Activated CD4-positive, alpha-beta T cell treated with anti-CD3 and anti-CD28 coated beads, Interleukin-2, Interleukin-4, amounts not matched to agents 100 ng/mL and 50 ng/mL, durations not matched to agents 16 hours and 8 hours (primary cell): ENCODE measurements around the gene NOP10.
"Not testable (repeated sequence)": the region's sequence is repeated elsewhere in the genome, so short reads cannot be mapped to it uniquely, and the experiment has no call there.

Experiments
- DNase-seq: peaks from one replicate; pipeline ENCODE4 v3.0.0-alpha.2; 2020; ENCODE audit warnings: low spot score

The NOP10 gene

DNA sequence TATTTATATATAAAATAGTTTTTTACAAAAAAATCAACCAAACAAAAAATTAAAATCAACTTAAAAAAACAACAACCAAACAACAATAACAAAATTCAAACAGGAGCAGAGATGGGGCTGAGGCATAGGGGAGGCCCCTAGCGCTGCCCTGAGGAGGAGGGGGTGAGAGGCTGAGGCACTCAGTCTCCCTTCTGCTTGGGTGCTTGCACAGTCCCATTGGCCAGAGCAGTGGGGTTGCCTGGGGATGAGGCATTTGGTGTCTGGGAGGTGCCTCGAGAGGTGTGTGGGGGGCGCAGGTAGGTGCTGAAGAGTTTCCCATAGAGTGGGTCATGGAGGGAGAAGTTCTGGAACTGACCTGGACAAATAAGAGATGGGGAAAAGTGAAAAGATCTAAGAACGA, 16.0 kb upstream of the NOP10 start:
- no peak for DNase-seq

DNA sequence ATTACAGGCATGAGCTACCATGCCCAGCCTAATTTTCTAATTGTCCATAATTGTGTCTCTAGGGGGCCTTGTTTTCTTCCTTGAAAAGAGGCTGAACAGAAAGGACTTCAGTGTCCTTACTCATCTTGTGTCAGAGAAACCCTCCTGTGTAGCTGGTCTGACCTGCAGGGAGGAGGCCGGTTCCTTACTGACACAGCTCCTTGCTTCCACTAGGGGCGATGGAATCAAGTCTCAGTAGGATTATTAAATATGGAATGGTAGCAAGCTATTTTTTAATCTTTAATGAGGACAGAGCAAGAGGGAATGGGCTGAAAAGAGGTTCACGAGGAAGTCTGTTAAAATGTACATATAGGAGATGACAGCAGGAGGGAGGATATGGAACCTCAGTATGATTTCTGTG, 15.4 kb upstream of the NOP10 start:
- no peak for DNase-seq

DNA sequence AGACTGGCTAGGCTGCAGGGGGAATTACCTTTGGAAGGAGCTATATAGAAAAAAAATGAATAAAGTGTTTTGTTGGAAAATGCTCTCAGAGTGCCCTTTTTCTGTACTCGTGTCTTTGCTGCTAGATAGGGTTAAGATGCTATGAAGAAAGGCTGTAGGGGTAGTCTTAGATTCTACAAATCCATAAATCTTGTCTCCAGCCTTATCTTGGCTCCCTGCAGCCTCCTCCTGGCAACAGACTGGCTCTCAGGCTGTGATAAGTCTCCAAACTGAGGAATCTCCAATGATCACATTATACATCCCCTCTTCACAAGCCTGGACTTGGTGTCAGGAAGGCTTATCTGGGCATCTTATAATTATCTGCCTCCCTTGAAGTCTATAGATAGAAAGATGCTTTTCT, 14.7 kb upstream of the NOP10 start:
- no peak for DNase-seq

DNA sequence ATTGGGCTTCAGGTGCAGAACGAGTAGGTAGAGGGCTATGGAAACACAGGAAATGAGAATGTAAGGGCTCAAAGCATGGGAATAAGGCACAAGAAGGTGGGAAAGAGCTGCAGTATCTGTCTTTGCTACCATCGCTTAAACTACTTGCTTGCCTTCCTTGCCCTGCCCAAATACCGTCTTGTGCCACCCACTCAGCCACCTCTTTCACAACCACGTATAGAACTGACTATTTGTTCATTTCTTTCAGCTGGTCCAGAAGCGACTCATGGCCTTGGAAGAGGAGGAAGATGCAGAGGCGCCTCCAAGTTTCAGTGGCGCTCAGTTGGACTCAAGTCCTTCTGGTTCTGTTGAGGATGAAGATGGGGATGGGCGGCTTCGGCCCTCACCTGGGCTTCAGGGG, 12.3 kb upstream of the NOP10 start:
- no peak for DNase-seq

DNA sequence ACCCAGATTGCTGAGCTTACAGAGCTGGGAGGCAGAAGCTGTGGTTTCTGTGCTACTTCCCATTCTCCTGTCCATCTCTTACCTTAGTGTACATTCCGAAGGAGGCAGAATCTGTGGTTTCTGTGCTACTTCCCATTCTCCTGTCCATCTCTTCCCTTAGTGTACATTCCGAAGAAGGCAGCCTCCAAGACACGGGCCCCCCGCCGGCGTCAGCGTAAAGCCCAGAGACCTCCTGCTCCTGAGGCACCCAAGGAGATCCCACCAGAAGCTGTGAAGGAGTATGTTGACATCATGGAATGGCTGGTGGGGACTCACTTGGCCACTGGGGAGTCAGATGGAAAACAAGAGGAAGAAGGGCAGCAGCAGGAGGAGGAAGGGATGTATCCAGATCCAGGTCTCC, 11.3 kb upstream of the NOP10 start:
- DNase-seq: no peak

DNA sequence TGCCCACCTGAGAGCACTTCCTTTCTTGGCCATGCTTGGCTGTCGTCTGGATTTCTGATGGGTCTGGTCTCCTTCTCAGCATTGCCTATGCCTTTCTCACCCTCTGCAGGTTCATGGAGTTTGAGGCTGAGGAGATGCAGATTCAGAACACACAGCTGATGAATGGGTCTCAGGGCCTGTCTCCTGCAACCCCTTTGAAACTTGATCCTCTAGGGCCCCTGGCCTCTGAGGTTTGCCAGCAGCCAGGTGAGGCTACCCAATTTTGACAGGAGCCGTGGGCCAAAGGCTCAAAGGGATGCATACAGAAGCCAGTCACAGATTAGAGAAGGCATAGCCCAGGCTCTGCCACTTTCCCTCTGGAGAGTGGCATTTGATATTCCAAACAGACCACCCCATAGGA, 10.7 kb upstream of the NOP10 start:
- no peak for DNase-seq

DNA sequence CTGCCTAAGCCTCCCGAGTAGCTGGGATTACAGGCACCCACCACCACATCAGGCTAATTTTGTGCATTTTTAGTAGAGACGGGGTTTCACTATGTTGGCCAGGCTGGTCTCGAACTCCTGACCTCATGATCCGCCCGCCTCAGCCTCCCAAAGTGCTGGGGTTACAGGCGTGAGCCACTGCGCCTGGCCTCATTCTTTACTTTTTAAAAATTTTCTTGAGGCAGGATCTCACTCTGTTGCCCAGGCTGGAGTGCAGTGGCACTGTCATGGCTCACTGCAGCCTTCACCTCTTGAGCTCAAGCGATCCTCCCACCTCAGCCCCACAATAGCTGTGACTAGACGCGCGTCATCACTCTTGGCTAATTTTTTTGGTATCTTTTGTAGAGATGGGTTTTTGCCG, 10.1 kb upstream of the NOP10 start:
- DNase-seq: not testable (repeated sequence)

DNA sequence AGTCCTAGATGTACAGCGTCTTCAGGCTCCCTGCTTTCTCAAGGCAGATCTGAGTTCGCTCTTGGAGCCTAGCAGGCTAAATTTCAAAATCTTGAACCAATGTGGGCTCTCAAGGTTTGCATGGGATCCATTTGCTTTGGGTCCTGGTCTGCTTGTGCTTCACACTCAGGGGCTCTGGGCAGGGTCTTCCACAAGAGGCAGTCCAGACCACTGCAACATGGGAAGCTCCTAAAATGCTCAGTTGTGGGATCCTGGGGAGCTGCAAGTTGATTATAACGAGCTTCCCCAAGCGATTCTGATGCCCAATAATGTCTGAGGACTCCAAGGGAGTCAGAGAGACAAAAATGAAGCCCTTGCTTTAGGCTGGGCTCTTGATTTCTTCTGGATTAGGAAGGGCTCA, 6.8 kb upstream of the NOP10 start:
- no peak for DNase-seq

DNA sequence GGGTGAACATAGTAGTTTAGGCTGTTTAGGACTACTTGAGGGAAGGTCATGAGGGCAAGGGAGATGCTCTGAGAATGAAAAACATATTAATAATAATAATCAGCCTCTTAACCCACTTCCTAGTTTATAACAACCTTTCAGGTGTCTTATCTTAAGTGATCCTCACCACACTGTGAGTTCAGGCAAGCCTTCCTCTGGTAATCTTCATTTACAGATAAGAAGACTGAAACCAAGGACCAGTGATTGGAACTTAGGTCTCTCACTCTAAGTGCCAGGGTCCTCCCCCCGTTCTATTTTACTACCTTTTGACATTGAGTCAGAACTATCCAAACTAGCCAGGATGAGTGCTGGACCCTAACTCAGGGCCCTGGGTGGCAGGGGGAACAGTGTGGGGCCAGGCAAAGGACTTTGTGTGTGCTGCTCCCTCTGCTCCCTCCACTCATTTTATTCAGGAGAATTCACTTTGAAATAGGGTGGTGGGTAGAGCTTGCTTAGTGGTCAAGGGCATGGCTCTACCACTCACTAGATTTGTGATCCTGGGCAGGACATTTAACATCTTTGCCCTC, 5.9 kb upstream of the NOP10 start:
- DNase-seq: no peak

DNA sequence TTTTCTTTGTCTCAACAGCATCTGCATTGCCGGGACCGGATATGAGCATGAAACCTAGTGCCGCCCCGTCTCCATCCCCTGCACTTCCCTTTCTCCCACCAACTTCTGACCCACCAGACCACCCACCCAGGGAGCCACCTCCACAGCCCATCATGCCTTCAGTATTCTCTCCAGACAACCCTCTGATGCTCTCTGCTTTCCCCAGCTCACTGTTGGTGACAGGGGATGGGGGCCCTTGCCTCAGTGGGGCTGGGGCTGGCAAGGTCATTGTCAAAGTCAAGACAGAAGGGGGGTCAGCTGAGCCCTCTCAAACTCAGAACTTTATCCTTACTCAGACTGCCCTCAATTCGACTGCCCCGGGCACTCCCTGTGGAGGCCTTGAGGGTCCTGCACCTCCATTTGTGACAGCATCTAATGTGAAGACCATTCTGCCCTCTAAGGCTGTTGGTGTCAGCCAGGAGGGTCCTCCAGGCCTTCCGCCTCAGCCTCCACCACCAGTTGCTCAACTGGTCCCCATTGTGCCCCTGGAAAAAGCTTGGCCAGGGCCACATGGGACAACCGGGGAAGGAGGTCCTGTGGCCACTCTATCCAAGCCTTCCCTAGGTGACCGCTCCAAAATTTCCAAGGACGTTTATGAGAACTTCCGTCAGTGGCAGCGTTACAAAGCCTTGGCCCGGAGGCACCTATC, 5.2 kb upstream of the NOP10 start:
- DNase-seq: no peak

DNA sequence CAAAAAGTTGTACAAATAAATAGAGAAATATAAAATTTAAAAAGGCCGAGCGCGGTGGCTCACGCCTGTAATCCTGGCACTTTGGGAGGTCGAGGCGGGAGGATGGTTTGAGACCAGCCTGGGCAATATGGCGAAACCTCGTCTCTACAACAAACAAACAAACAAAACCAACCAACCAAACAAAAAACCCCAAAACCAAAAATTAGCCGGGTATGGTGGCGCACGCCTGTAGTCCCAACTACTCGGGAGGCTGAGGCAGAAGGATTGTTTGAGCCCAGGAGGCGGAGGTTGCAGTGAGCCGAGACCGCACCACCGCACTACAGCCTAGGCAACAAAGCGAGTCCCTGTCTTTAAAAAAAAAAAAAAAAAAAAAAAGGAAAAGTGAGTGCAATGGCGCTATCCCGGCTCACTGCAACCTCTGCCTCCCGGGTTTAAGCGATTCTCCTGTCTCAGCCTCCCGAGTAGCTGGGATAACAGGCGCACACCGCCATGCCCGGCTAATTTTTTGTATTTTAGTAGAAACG, 661 bp downstream of the NOP10 start:
- DNase-seq: not testable (repeated sequence)

DNA sequence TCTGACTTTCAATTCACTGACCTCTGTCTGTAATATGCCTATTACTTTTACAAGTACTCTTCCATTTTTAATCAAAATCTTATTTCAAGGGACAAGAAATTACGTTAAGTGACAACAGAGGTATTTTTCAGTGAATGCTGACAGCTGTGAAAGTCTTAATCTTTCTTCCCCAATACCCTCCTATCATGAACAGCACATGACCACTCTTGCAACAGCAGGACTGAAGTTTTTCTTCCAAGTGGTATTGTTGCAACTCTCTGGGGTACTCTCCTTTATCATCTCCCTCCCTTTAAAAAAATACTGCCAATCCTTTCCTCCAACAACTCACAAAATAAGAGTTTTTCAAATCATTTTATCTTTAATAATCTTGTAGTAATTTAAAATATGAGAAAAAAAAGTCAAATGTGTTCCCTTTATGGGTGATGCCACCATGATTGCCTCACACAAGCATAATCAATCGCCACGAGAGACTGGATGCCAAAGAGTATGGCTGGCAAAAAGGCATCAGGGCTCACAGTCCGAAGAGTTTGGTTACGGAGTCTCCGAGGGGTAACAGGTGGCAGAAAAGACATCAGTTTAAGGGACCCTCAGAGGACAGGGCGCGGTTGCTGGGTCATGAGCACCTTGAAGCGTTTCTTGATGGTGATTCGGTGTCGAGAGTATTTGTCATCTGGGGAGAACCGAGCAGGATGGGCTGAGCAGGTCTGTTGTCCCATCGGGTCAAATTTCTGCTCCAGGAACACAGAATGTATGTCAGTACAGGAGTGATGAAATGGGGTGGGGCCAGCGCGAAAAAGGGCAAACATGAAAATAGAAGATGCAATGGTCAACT, 1.3 kb downstream of the NOP10 start:
- no peak for DNase-seq

DNA sequence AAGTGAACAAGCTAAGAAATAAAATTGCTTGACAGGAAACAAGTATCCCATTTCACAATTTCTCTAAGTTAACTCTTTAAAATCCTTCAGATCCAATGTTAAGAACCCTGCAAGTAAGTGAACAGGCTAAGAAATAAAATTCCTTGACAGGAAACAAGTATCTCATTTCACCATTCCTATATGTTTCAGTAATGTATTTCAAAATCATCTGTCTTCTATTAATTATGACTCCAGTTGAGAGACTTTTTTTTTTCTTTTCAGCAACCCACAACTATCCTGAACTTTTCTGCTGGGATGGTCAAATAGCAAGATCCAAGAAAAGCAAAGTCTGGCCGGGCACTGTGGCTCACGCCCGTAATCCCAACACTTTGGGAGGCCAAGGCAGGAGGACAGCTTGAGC, 3.0 kb downstream of the NOP10 start:
- DNase-seq: no peak

DNA sequence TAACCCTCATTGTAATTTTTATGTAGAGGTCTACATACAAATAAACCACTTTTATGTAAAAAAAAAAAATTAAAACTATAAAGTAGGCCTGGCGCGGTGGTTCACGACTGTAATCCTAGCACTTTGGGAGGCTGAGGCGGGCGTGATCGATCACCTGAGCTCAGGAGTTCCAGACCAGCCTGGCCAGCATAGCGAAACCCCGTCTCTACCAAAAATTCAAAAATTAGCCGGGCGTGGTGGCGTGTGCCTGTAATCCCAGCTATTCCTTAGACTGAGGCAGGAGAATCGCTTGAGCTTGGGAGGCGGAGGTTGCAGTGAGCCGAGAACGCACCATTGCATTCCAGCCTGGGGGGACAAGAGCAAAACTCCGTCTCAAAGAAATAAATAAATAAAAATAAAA, 4.6 kb downstream of the NOP10 start:
- DNase-seq: no peak

DNA sequence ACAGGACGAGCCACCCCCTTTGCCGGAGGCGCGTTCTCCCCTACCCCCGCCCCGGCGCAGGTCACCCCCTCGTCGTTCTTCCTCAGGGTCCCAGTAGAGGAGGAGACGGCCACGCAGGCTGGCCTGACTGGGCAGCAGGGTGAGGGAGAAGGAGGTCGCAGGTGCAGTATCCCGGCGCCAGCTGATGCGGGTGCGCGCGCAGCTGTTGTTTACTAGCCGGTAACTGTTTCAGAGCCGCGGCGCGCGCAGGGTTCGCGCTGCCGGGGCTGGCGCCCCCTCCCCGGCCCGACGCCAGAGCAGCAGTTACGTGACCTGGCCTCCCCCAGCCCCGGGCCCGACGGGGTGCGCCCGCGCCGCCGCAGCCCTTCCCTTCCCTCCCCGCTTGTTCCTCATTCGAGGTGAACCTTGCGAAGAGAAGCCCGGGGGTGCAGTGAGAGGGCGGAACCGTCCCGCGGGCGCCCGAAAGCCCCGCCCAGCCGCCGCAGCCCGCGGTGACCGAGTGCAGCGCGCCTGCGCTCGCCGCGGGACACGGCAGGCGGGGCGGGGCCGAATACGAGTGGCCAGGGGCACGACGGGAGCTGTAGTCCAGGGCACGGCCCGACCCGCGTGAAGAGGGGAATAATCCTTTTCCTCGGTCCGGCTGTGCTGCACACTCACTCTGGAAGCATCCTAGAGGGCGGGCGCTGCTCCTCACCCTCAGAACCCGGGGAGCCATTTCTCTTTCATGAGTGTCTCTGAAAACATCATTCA, 5.2 kb downstream of the NOP10 start, which contains the start of gene SLC12A6:
Gene SLC12A6, minus strand, starts transcription at position 225 of the 750 bp plus-strand sequence. CDS start 1,101 bp downstream, outside the sequence.
- DNase-seq: peak; percentile 90

DNA sequence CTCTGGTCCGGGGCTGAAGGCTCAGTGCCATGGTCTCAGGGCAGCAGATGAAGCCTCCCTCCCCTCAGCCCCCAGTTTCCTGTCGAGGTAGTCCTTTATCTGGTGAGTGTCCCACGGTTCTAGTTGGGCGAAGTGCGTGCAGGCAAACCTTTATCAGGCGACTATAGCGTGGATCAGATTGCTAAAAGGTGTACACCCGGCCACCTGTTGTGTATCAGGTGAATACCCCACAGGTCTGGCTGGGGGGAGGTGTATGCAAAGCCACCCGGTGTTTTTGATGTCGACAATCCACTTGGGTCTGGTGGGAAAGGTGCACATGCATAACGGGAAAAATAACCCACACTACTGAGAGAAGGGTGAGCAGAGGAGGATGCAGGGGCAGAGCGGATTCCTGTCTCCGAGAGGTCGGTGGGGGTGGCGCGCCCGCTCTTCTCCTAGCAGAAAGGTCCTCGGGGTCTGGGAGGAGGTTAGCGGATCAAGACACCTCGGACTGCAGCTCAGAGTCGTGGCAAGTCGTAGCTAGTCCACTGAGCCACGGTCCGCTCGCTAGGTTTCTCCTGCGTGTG, 5.9 kb downstream of the NOP10 start:
- DNase-seq: no peak

DNA sequence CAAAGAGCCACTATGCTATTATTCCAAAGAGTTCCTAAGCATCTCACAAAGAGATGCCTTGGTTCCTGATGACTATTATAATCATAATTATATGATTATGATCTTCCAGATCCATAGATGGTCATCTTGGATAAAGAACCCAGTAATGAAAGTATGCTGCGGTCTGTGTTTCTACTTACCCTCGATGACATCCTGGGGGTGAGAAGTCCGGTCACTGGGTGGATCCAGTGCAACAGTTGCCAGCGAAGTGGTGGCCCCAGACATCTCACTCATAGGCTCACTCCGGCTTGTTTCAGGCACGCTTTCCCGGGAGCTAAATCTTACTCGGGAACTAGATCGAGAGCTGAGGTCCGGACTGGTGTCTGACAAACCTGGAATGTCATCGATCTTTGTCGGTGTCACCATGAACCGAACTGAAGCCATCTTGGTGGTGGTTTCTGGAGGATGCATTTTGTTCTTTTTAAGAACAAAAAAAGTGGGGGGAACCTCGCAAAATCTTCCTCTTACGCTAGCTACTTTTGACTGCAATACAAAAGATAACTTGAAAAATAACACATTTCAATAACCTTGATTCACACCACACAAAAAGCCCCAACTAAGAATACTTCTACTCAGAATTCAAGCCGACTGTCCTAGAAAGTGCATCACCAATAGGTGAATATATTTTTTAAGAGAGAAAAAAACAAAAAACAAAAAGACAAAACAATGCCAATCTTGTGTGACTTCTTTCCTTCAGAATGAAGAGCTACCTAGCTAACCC, 6.5 kb downstream of the NOP10 start:
- no peak for DNase-seq

DNA sequence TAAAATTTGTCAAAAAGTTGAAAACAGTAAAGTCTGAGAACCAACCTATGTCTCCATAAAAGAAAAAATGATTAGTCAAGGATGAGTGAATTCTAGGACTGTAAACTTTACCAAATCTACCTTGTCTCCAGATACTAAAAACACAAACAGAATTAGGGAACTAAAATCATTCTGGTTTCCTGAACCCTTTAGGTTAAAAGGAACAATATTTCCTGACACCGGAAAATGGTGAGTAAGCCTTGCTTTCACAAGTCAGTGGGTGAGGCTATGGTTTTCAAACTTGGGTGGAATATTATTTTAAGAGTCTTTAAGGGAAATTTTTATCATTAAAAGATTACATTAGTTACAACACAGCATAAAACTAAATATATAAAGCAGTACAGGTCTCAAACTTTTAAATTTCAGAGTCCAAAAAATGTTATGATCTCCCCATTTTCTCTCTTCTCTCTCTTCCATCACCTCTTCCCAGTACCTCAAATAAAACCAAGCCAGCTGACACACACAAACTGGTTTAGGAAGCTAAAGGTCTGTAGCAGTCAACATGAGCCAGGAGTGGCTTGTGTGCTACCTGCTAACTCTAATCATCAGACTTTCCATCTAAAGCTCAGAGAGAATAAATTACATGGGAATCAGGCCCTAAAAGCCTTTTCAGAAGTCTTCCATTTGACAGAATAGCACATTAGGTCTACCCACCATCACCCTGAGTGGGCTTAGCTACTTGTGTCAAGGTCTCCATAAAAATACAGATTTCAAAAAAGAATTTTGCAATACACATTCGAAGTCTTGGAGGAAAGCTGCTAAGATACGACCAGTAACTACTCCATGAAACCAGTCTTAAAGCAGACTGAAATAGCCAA, 7.5 kb downstream of the NOP10 start:
- DNase-seq: peak; percentile 53

DNA sequence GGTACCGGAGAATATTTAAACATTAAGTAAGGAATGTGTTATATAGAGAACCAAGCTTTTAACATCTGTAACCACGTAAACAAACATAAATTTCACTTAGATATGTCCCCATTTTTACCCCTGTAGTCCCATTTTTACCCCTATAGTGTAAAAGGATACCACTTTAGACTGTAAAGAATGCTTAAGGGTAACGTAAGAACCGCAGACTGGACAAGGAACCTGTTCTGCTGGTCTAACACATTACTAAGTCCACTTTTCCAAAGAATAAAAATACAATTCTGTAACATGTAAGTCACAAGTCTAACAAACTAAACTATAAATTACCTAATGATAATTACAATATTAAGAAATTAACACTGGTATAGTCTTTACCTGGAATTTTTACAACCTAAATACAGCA, 8.3 kb downstream of the NOP10 start:
- DNase-seq: no peak

DNA sequence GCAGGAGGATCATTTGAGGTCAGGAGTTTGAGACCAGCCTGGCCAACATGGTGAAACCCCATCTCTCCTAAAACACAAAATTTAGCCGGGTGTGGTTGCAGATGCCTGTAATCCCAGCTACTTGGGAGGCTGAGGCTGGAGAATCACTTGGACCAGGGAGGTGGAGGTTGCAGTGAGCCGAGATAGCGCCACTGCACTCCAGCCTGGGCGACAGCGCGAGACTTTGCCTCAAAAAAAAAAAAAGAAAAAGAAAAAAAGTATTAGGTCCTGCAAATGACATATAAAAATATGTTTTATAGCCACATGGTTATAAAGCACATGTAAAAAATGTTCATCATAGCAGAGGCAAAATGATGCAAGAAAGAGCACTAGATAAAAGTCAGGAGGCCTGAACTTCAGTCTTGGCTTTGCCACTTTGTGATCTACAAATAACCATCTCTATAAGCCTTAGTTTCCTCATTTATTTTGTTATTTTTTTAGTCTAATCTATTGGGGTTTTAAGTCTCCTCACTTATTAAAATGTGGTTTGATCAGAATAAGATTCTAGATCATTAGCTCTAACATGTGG, 10.3 kb downstream of the NOP10 start:
- no peak for DNase-seq
